ENCODE data around the gene SCAPER.

The SCAPER gene

DNA sequence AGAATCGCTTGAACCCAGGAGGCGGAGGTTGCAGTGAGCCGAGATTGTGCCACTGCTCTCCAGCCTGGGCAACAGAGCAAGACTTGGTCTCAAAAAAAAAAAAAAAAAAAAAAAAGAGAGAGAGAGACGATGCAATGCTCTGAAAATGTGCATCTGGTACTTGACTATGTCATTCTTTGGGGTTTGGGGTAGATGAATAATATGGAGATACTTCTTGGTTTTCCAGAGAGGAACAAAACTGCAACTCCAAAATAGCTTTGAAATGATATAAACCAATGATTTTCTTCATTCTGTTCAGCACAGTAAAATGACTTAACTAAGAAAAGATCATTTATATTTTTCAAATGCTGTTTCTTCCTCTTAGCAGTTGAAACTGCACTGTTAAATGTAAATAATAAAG lies 409.7 kb downstream of the SCAPER start:
- TF ChIP-seq SIN3A (IDR thresholded peaks at IDR 0.05; ENCODE audit: borderline replicate concordance, insufficient read depth, low read length) = no peak
- TF ChIP-seq FOXP2 (optimal IDR thresholded peaks at IDR 0.05; ENCODE audit: borderline replicate concordance, extremely low read depth, extremely low read length, insufficient read depth) = no peak
- TF ChIP-seq TAF1 (IDR thresholded peaks at IDR 0.05; ENCODE audit: borderline replicate concordance, insufficient read depth, low read length) = no peak
- TF ChIP-seq, protein P1, sequence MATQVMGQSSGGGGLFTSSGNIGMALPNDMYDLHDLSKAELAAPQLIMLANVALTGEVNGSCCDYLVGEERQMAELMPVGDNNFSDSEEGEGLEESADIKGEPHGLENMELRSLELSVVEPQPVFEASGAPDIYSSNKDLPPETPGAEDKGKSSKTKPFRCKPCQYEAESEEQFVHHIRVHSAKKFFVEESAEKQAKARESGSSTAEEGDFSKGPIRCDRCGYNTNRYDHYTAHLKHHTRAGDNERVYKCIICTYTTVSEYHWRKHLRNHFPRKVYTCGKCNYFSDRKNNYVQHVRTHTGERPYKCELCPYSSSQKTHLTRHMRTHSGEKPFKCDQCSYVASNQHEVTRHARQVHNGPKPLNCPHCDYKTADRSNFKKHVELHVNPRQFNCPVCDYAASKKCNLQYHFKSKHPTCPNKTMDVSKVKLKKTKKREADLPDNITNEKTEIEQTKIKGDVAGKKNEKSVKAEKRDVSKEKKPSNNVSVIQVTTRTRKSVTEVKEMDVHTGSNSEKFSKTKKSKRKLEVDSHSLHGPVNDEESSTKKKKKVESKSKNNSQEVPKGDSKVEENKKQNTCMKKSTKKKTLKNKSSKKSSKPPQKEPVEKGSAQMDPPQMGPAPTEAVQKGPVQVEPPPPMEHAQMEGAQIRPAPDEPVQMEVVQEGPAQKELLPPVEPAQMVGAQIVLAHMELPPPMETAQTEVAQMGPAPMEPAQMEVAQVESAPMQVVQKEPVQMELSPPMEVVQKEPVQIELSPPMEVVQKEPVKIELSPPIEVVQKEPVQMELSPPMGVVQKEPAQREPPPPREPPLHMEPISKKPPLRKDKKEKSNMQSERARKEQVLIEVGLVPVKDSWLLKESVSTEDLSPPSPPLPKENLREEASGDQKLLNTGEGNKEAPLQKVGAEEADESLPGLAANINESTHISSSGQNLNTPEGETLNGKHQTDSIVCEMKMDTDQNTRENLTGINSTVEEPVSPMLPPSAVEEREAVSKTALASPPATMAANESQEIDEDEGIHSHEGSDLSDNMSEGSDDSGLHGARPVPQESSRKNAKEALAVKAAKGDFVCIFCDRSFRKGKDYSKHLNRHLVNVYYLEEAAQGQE (IDR thresholded peaks at IDR 0.05; ENCODE audit: insufficient read depth in 1 of 2, low read depth in 2 of 2, low read length in 2 of 2) = no peak
- TF ChIP-seq POLR2AphosphoS5 (IDR thresholded peaks at IDR 0.05; ENCODE audit: low read depth, low read length) = no peak

DNA sequence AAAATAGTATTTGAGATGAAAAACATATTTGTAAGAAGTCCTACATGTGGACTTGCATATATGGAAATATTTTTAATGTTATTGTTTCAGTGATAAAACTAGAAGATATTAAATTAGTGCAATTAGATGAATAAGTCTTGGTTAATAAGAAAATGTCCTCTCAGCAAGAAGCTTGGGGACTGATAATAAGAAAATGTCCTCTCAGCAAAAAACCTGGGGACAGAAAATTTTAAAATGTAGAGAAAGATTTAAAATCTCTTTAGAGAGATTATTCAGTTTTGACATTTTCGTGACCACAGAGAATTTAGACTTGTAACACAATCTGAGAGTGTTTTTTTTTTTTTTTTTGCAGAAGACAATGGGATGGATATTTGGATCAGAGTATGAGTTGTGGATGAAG lies 412.6 kb downstream of the SCAPER start:
- TF ChIP-seq SIN3A (IDR thresholded peaks at IDR 0.05; ENCODE audit: borderline replicate concordance, insufficient read depth, low read length) (no peak), FOXP2 (optimal IDR thresholded peaks at IDR 0.05; ENCODE audit: borderline replicate concordance, extremely low read depth, extremely low read length, insufficient read depth) (no peak), POLR2AphosphoS5 (IDR thresholded peaks at IDR 0.05; ENCODE audit: low read depth, low read length) (no peak), TAF1 (IDR thresholded peaks at IDR 0.05; ENCODE audit: borderline replicate concordance, insufficient read depth, low read length) (no peak)
- TF ChIP-seq, protein P1 (IDR thresholded peaks at IDR 0.05; ENCODE audit: insufficient read depth in 1 of 2, low read depth in 2 of 2, low read length in 2 of 2) = no peak

DNA sequence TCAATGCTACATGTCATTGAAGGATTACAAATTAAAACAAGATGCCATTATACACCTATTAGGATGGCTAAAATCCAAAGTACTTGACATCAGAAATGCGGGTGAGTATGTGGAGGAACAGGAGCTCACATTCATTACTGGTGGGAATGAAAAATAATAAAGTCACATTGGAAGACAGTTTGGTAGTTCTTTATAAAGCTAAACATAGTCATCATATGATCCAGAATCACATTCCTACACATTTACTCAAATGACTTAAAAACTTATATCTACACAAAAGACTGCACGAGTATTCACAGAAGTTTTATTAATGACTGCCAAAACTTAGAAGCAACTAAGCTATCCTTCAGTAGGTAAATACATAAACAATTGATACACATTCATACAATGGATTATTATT lies 421.4 kb downstream of the SCAPER start:
- no peak for TF ChIP-seq TAF1 (IDR thresholded peaks at IDR 0.05; ENCODE audit: borderline replicate concordance, insufficient read depth, low read length)
- TF ChIP-seq POLR2AphosphoS5 (IDR thresholded peaks at IDR 0.05; ENCODE audit: low read depth, low read length) = no peak
- TF ChIP-seq FOXP2 (optimal IDR thresholded peaks at IDR 0.05; ENCODE audit: borderline replicate concordance, extremely low read depth, extremely low read length, insufficient read depth) = no peak
- TF ChIP-seq, protein P1 (IDR thresholded peaks at IDR 0.05; ENCODE audit: insufficient read depth in 1 of 2, low read depth in 2 of 2, low read length in 2 of 2) = no peak
- TF ChIP-seq SIN3A (IDR thresholded peaks at IDR 0.05; ENCODE audit: borderline replicate concordance, insufficient read depth, low read length) = no peak

DNA sequence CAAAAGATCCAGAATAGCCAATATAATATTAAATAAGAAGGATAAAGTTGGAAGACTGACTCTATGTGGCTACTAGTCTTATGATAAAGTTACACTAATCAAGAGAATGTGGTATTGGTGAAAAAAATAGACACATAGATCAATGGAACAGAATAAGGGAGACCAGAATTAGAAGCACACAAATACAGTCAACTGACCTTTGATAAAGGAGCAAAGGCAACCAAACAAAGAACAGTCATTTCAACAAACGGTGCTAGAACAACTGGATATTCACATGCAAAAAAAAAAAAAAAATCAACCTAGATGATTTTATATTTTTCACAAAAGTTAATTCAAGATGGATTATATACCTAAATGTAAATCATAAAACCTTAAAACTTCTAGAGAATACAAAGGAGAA lies 422.1 kb downstream of the SCAPER start:
- TF ChIP-seq TAF1 (IDR thresholded peaks at IDR 0.05; ENCODE audit: borderline replicate concordance, insufficient read depth, low read length) (no peak), FOXP2 (optimal IDR thresholded peaks at IDR 0.05; ENCODE audit: borderline replicate concordance, extremely low read depth, extremely low read length, insufficient read depth) (no peak), SIN3A (IDR thresholded peaks at IDR 0.05; ENCODE audit: borderline replicate concordance, insufficient read depth, low read length) (no peak), POLR2AphosphoS5 (IDR thresholded peaks at IDR 0.05; ENCODE audit: low read depth, low read length) (no peak)
- TF ChIP-seq, protein P1 (IDR thresholded peaks at IDR 0.05; ENCODE audit: insufficient read depth in 1 of 2, low read depth in 2 of 2, low read length in 2 of 2) = no peak

DNA sequence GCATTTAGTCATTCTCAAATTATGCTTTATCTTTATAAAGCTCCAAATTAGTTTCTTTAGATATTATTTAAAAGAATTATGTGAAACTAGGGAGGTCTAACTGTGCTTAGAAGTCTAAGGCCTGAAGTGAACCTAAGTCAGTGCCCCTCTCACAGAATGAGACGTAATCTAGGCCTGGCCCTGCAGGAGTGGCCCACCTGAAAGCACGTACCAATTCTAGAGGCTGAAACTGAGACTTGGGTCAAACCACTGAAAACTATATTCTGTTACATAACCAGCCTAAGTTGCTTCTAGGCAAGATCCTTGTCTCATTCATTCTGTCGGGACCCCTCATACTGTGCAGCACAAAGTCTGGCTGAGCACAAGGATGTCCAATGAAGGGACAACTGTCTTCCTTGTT lies 424.9 kb downstream of the SCAPER start:
- no peak for TF ChIP-seq TAF1 (IDR thresholded peaks at IDR 0.05; ENCODE audit: borderline replicate concordance, insufficient read depth, low read length)
- TF ChIP-seq SIN3A (IDR thresholded peaks at IDR 0.05; ENCODE audit: borderline replicate concordance, insufficient read depth, low read length) = no peak

All from PFSK-1 (cell line).